Breast epithelium (tissue), 4 donors: ENCODE data around the gene UGT1A8. TPM values are rescaled to one million over a fixed set of nuclear protein-coding genes. Genes with fewer than 3 reads are reported as not detected.

ENCODE experiments used
- DNase-seq, 2 donors: peaks; one replicate each; pipeline ENCODE4 v3.0.0-alpha.2; 2019; ENCODE audit warnings: low spot score in 2 of 2
- H3K27ac ChIP-seq, 2 donors: fragments of 200-600 bp; sonication (generic) in 1 of 2; one replicate each; pipeline ENCODE4 v1.5.1; 2016 to 2019; ENCODE audit warnings: mild to moderate bottlenecking in 1 of 2
- H3K27me3 ChIP-seq, 2 donors: fragments of 200-600 bp; sonication (generic) in 1 of 2; one replicate each; pipeline versions ENCODE4 v1.5.1 to v1.6.0; 2017 to 2019; ENCODE audit warnings: control low read depth in 1 of 2, mild to moderate bottlenecking in 1 of 2
- H3K36me3 ChIP-seq: fragments of 200-600 bp; one replicate; pipeline ENCODE4 v1.5.1; 2019
- H3K4me1 ChIP-seq, 2 donors: fragments of 200-600 bp; sonication (generic); one replicate each; pipeline ENCODE4 v1.5.1; 2016 to 2019; ENCODE audit warnings: control low read depth in 1 of 2
- H3K4me3 ChIP-seq, 3 donors: fragments of 200-600 bp; sonication (generic); 1 replicate in 2 of 3; 2 replicates in 1 of 3; pipeline ENCODE4 v1.5.1; 2016 to 2019; ENCODE audit warnings: mild to moderate bottlenecking in 3 of 3, moderate library complexity in 2 of 3
- H3K9me3 ChIP-seq, 2 donors: fragments of 200-600 bp; sonication (generic) in 1 of 2; one replicate each; pipeline ENCODE4 v1.5.1; 2016 to 2019; ENCODE audit warnings: control low read depth in 1 of 2
- CTCF ChIP-seq, 3 donors: fragments of 450-650 bp; IDR thresholded peaks; one replicate each; pipeline ENCODE4 v1.5.1; 2016 to 2017; ENCODE audit warnings: antibody characterized with exemption in 3 of 3, mild to moderate bottlenecking in 3 of 3, moderate library complexity in 3 of 3
- POLR2A ChIP-seq: fragments of 450-650 bp; IDR thresholded peaks from one replicate; pipeline ENCODE4 v1.6.1; 2016; ENCODE audit warnings: antibody characterized with exemption, mild to moderate bottlenecking, moderate library complexity
- POLR2AphosphoS5 ChIP-seq, 3 donors: sonication (generic); formaldehyde crosslinking; IDR thresholded peaks; one replicate each; pipeline ENCODE4 v1.6.1; 2017; ENCODE audit warnings: antibody characterized with exemption in 3 of 3
- intact Hi-C: fragments of 100-400 bp; cut with DNase I; formaldehyde crosslinking; loops from one replicate; pipeline ENCODE4 v1.15.1; 2023; ENCODE audit warnings: low total_unique reads
- total RNA-seq, 3 donors: library from RNA; depleted of rRNA; stranded (reverse); fragments of >200 nt; gene quantifications; one replicate each; pipeline ENCODE4 v1.1.0, GENCODE V29; 2016

UGT1A8 gene
- total RNA-seq, 3 donors from 2014 or later: not detected

- Histone ChIP-seq H3K27ac (no peak overlapping the region), H3K4me1 (no peaks in the 10 kb centered on the region), H3K9me3 (no peaks in the 10 kb centered on the region), H3K4me3 (no peak overlapping the region), H3K27me3 (no peaks in the 10 kb centered on the region), H3K36me3 (no peaks in the 10 kb centered on the region)
- intact Hi-C loops: no loop called here
- no peak for DNase-seq
- TF ChIP-seq POLR2A: no peak
- TF ChIP-seq CTCF (IDR thresholded peaks at IDR 0.05): no peak
- no peak for TF ChIP-seq POLR2AphosphoS5 (IDR thresholded peaks at IDR 0.05)
Measured at GRCh38 chr2:233792720-233793119, 175.3 kb downstream of the UGT1A8 start.

- Histone ChIP-seq H3K27ac (no peak overlapping the region), H3K36me3 (no peaks in the 10 kb centered on the region), H3K27me3 (no peaks in the 10 kb centered on the region), H3K9me3 (no peaks in the 10 kb centered on the region), H3K4me1 (no peaks in the 10 kb centered on the region), H3K4me3 (no peak overlapping the region)
- DNase-seq: no peak
- intact Hi-C loops: no loop called here
- no peak for TF ChIP-seq POLR2A
- no peak for TF ChIP-seq CTCF (IDR thresholded peaks at IDR 0.05)
- TF ChIP-seq POLR2AphosphoS5 (IDR thresholded peaks at IDR 0.05): no peak
Measured at GRCh38 chr2:233793465-233794127, 176.2 kb downstream of the UGT1A8 start.

- intact Hi-C loops: no loop called here
- no peaks in the 10 kb centered on the region for H3K4me1 ChIP-seq
- no peak overlapping the region for H3K27ac ChIP-seq
- no peak for DNase-seq
- no peaks in the 10 kb centered on the region for H3K27me3 ChIP-seq
- no peaks in the 10 kb centered on the region for H3K9me3 ChIP-seq
- TF ChIP-seq CTCF (IDR thresholded peaks at IDR 0.05) (no peak), POLR2AphosphoS5 (IDR thresholded peaks at IDR 0.05) (no peak), POLR2A (no peak)
- no peak overlapping the region for H3K4me3 ChIP-seq
- no peaks in the 10 kb centered on the region for H3K36me3 ChIP-seq
Measured at GRCh38 chr2:233794128-233794658, 176.8 kb downstream of the UGT1A8 start.

- no peaks in the 10 kb centered on the region for H3K4me1 ChIP-seq
- intact Hi-C loops: no loop called here
- no peaks in the 10 kb centered on the region for H3K36me3 ChIP-seq
- no peak for DNase-seq
- no peak overlapping the region for H3K27ac ChIP-seq
- TF ChIP-seq CTCF (IDR thresholded peaks at IDR 0.05): no peak
- no peak for TF ChIP-seq POLR2A
- TF ChIP-seq POLR2AphosphoS5 (IDR thresholded peaks at IDR 0.05): no peak
- H3K27me3 ChIP-seq: no peaks in the 10 kb centered on the region
- H3K4me3 ChIP-seq: no peak overlapping the region
- no peaks in the 10 kb centered on the region for H3K9me3 ChIP-seq
Measured at GRCh38 chr2:233795735-233796171, 178.3 kb downstream of the UGT1A8 start.

GRCh38 chr2:233796254-233796653 is 178.8 kb downstream of the UGT1A8 start:
- Histone ChIP-seq H3K27ac (no peak overlapping the region), H3K9me3 (no peaks in the 10 kb centered on the region), H3K4me1 (no peaks in the 10 kb centered on the region), H3K36me3 (no peaks in the 10 kb centered on the region), H3K4me3 (no peak overlapping the region), H3K27me3 (no peaks in the 10 kb centered on the region)
- DNase-seq: no peak
- TF ChIP-seq POLR2A (no peak), CTCF (IDR thresholded peaks at IDR 0.05) (no peak), POLR2AphosphoS5 (IDR thresholded peaks at IDR 0.05) (no peak)
- intact Hi-C loops: no loop called here
